Sigmoid colon (tissue), 4 donors: Measurements from ENCODE around the gene SUGP1.

Source experiments
- EP300 ChIP-seq, 4 donors: sonication (generic); formaldehyde crosslinking; IDR thresholded peaks; one replicate each; pipeline ENCODE4 v1.6.1; 2017; ENCODE audit warnings: antibody characterized with exemption in 4 of 4
- POLR2A ChIP-seq, 2 donors: fragments of 450-650 bp; IDR thresholded peaks; one replicate each; pipeline ENCODE4 v1.6.1; 2016; ENCODE audit warnings: antibody characterized with exemption in 2 of 2, mild to moderate bottlenecking in 2 of 2, moderate library complexity in 2 of 2
- POLR2AphosphoS5 ChIP-seq, 4 donors: sonication (generic); formaldehyde crosslinking; IDR thresholded peaks; one replicate each; pipeline ENCODE4 v1.6.1; 2017; ENCODE audit warnings: antibody characterized with exemption in 4 of 4
- TF ChIP-seq, protein P1 (sequence below), 4 experiments: fragments of 450-650 bp in 3 of 4; fragments of 200-600 bp in 1 of 4; IDR thresholded peaks; one replicate each; pipeline ENCODE4 v1.5.1; 2016 to 2019; ENCODE audit warnings: antibody characterized with exemption in 4 of 4, mild to moderate bottlenecking in 3 of 4, moderate library complexity in 2 of 4

DNA sequence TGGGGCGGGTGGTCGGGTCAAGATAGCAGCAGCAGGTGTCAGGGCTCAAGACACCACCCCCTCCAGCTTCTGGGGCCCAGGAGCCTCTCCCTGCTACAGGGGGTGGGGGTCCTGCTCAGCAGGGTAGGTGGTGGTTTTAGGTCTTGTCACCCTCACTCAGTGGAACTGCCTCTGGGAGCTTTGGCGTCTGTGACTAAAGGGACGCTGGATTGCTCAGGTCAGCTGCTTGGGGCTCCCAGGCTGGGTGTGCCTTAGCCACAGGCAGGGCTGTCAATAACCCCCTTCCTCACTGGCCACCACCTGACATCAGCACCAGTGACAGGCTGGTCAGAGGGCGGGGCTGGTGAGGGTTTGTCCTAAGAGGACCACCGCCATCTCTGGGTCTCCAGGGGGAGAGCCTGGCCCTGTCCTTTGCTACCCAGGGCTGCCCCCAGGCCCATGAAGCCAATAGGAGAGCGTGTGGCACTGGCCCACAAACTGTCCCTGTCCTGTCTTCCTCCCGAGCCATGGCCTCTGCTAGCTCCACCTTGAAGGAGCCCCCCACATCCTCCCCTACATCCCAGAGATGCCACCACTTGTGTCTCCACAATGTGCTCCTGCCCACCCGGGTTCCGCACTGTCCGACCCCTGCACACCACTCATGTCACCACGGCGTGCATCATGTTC lies 36.7 kb upstream of the SUGP1 start:
- TF ChIP-seq, protein P1, sequence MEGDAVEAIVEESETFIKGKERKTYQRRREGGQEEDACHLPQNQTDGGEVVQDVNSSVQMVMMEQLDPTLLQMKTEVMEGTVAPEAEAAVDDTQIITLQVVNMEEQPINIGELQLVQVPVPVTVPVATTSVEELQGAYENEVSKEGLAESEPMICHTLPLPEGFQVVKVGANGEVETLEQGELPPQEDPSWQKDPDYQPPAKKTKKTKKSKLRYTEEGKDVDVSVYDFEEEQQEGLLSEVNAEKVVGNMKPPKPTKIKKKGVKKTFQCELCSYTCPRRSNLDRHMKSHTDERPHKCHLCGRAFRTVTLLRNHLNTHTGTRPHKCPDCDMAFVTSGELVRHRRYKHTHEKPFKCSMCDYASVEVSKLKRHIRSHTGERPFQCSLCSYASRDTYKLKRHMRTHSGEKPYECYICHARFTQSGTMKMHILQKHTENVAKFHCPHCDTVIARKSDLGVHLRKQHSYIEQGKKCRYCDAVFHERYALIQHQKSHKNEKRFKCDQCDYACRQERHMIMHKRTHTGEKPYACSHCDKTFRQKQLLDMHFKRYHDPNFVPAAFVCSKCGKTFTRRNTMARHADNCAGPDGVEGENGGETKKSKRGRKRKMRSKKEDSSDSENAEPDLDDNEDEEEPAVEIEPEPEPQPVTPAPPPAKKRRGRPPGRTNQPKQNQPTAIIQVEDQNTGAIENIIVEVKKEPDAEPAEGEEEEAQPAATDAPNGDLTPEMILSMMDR (IDR thresholded peaks at IDR 0.05) = no peak
- TF ChIP-seq EP300 (IDR thresholded peaks at IDR 0.05) (no peak), POLR2AphosphoS5 (IDR thresholded peaks at IDR 0.05) (no peak), POLR2A (IDR thresholded peaks at IDR 0.05) (no peak)
